B cell (primary cell): ENCODE results near the gene TPP2. TPM values are rescaled to one million over a fixed set of nuclear protein-coding genes. Genes with fewer than 3 reads are reported as not detected.

ENCODE experiments used
- ATAC-seq: fragments of 200-7000 bp; cut with Tn5 transposase; one replicate; pipeline ENCODE4 v1.10.0; 2021; ENCODE audit warnings: low read depth, mild to moderate bottlenecking, moderate number of reproducible peaks, moderate library complexity
- CTCF ChIA-PET: fragments of 350-600 bp; sonication (Branson Sonifier 250); formaldehyde crosslinking; loops from one replicate; lab custom pipeline; 2021; ENCODE audit warnings: antibody characterized with exemption, inconsistent platforms; lab: Charles Lee
- POLR2A ChIA-PET: fragments of 350-600 bp; sonication (Branson Sonifier 250); formaldehyde crosslinking; loops from one replicate; lab custom pipeline; 2021; ENCODE audit warnings: antibody characterized with exemption; lab: Charles Lee
- DNase-seq: peaks from one replicate; pipeline ENCODE4 v3.0.0; 2013
- H2AFZ ChIP-seq: 2 replicates; pipeline ENCODE4 v1.6.1; 2012; ENCODE audit warnings: mild to moderate bottlenecking, low read depth, low read length; ENCODE audit not compliant: insufficient read depth, poor library complexity, severe bottlenecking
- H3K27ac ChIP-seq, 2 donors: 1 replicate in 1 of 2; 2 replicates in 1 of 2; pipeline ENCODE4 v1.5.1; 2012 to 2013; ENCODE audit warnings: low read length in 2 of 2, mild to moderate bottlenecking in 2 of 2, moderate library complexity in 1 of 2
- H3K27me3 ChIP-seq, 4 experiments: fragments of 200-600 bp in 1 of 4; sonication (generic) in 1 of 4; replicated peaks in 1 of 4; 1 replicate in 2 of 4; 2 replicates in 2 of 4; pipeline versions ENCODE4 v1.6.1 to v1.7.0; 2013 to 2016; ENCODE audit warnings: low read length in 3 of 4, mild to moderate bottlenecking in 2 of 4, mixed read lengths in 1 of 4, moderate library complexity in 1 of 4; ENCODE audit not compliant: insufficient read depth in 4 of 4, control insufficient read depth in 3 of 4; ENCODE audit errors: control extremely low read depth in 1 of 4
- H3K36me3 ChIP-seq, 2 experiments: replicated peaks in 1 of 2; 1 replicate in 1 of 2; 2 replicates in 1 of 2; pipeline versions ENCODE4 v1.6.1 to v1.7.1; 2013; ENCODE audit warnings: low read length in 1 of 2; ENCODE audit not compliant: insufficient read depth in 2 of 2, control insufficient read depth in 1 of 2; ENCODE audit errors: control extremely low read depth in 1 of 2, extremely low read depth in 1 of 2
- H3K4me1 ChIP-seq, 2 donors: fragments of 200-600 bp in 1 of 2; sonication (generic) in 1 of 2; 1 replicate in 1 of 2; 2 replicates in 1 of 2; pipeline versions ENCODE4 v1.5.1 to v1.6.1; 2013 to 2017; ENCODE audit warnings: low read length in 2 of 2; ENCODE audit not compliant: control insufficient read depth in 2 of 2, insufficient read depth in 2 of 2
- H3K4me2 ChIP-seq: replicated peaks from 2 replicates; pipeline ENCODE3; 2012; ENCODE audit warnings: mild to moderate bottlenecking, low read depth, low read length; ENCODE audit not compliant: poor library complexity, severe bottlenecking
- H3K4me3 ChIP-seq, 5 experiments: fragments of 200-600 bp in 1 of 5; sonication (generic) in 1 of 5; 1 replicate in 3 of 5; 2 replicates in 2 of 5; pipeline versions ENCODE4 v1.5.1 to v1.7.0; 2011 to 2016; ENCODE audit warnings: low read length in 4 of 5, mild to moderate bottlenecking in 4 of 5, low read depth in 2 of 5, control low read depth in 1 of 5, moderate library complexity in 1 of 5; ENCODE audit not compliant: insufficient read depth in 1 of 5; ENCODE audit errors: control extremely low read depth in 1 of 5, extremely low read depth in 1 of 5
- H3K79me2 ChIP-seq: fragments of 200-600 bp; sonication (generic); one replicate; pipeline ENCODE4 v1.6.0; 2016; ENCODE audit warnings: low read length; ENCODE audit not compliant: control insufficient read depth, insufficient read depth
- H3K9ac ChIP-seq: fragments of 200-600 bp; sonication (generic); 2 replicates; pipeline ENCODE4 v1.6.1; 2017; ENCODE audit warnings: mild to moderate bottlenecking, low read length, moderate library complexity
- H3K9me3 ChIP-seq, 3 donors: one replicate each; pipeline versions ENCODE4 v1.6.1 to v1.7.1; 2013; ENCODE audit warnings: low read length in 2 of 3; ENCODE audit not compliant: control insufficient read depth in 2 of 3, insufficient read depth in 1 of 3; ENCODE audit errors: control extremely low read depth in 1 of 3
- H4K20me1 ChIP-seq: 2 replicates; pipeline ENCODE4 v1.6.0; 2012; ENCODE audit warnings: mild to moderate bottlenecking, low read length; ENCODE audit not compliant: insufficient read depth, control insufficient read depth, poor library complexity, severe bottlenecking
- H3K27ac Mint-ChIP-seq: one replicate; pipeline ENCODE4 v1.8.0; 2021; ENCODE audit warnings: mixed read lengths
- H3K27me3 Mint-ChIP-seq: one replicate; pipeline ENCODE4 v1.8.0; 2021; ENCODE audit warnings: mixed read lengths
- H3K4me1 Mint-ChIP-seq: one replicate; pipeline ENCODE4 v1.8.0; 2021; ENCODE audit warnings: mixed read lengths
- H3K4me3 Mint-ChIP-seq: one replicate; pipeline ENCODE4 v1.8.0; 2021; ENCODE audit warnings: mixed read lengths
- H3K9me3 Mint-ChIP-seq: one replicate; pipeline ENCODE4 v1.8.0; 2022; ENCODE audit warnings: mixed read lengths; ENCODE audit not compliant: insufficient read depth
- CTCF ChIP-seq: fragments of 200-600 bp; IDR thresholded peaks from one replicate; pipeline ENCODE4 v1.8.0; 2022; ENCODE audit warnings: antibody characterized with exemption, mild to moderate bottlenecking
- EZH2 ChIP-seq: IDR thresholded peaks from 2 replicates; pipeline ENCODE4 v1.6.1; 2012; ENCODE audit warnings: borderline replicate concordance, low read depth, mild to moderate bottlenecking, moderate library complexity, low read length; ENCODE audit not compliant: insufficient read depth, poor library complexity, severe bottlenecking
- WGBS: methylation state at CpG from one replicate; pipeline ENCODE4 v1.1.5; 2013; ENCODE audit warnings: missing lambda C conversion rate; ENCODE audit not compliant: insufficient coverage; 5-methylcytosine and 5-hydroxymethylcytosine counted together
- intact Hi-C: fragments of 100-400 bp; cut with micrococcal nuclease; formaldehyde crosslinking; loops from one replicate; pipeline ENCODE4 v1.10.0; 2022
- polyA plus RNA-seq: library from polyadenylated mRNA; depleted of rRNA; stranded (reverse); fragments of >200 nt; gene quantifications from 2 replicates; pipeline ENCODE4 v1.2.3, GENCODE V29; 2012
- total RNA-seq, 2 donors: library from RNA; stranded (reverse); fragments of 120-200 nt in 1 of 2; gene quantifications; 1 replicate in 1 of 2; 2 replicates in 1 of 2; pipeline versions ENCODE4 v1.2.3 to v1.2.4, GENCODE V29; 2013 to 2022

TPP2 gene
- total and polyA plus RNA-seq, 2 donors (not counting 1 experiment from before 2014, with no cell fraction given) = 22.1 to 51.1 TPM

- no peaks in the 10 kb centered on the region for H3K4me1 ChIP-seq
- Mint-ChIP-seq H3K27me3 (peaks cover 34% of the 10 kb centered on the region), H3K4me1 (no peaks in the 10 kb centered on the region), H3K9me3 (no peaks in the 10 kb centered on the region), H3K4me3 (no peak overlapping the region), H3K27ac (no peak overlapping the region)
- no peaks in the 10 kb centered on the region for H3K79me2 ChIP-seq
- no peak overlapping the region for H3K4me2 ChIP-seq
- H3K4me3 ChIP-seq = no peak overlapping the region
- no peaks in the 10 kb centered on the region for H3K36me3 ChIP-seq
- H3K9ac ChIP-seq = no peak overlapping the region
- no peak for ATAC-seq
- ChIA-PET CTCF (interaction anchor here (1.0 to 2.5 kb wide), 3 partner anchors 9 to 1420 kb away, joined by 3 to 9 read pairs (median 3); no protein-coding TSS in a partner anchor), POLR2A (no interaction called here)
- H4K20me1 ChIP-seq = no peaks in the 10 kb centered on the region
- peaks cover 0 to 15% (median 7%) of the 10 kb centered on the region in 4 experiments for H3K27me3 ChIP-seq
- 92% methylated on average over 4 of the region's 4 CpGs for WGBS
- H2AFZ ChIP-seq = no peak overlapping the region
- no peak for DNase-seq
- H3K27ac ChIP-seq = no peak overlapping the region
- peaks cover 0 to 1% (median 0%) of the 10 kb centered on the region in 3 donors for H3K9me3 ChIP-seq
- no peak for TF ChIP-seq EZH2
- no peak for TF ChIP-seq CTCF
- intact Hi-C loops = no loop called here
These were observed 32.2 kb upstream of the TPP2 start for GRCh38 chr13:102564564-102564963.

- TF ChIP-seq CTCF (no peak), EZH2 (no peak)
- Mint-ChIP-seq H3K9me3 (no peaks in the 10 kb centered on the region), H3K4me3 (no peak overlapping the region), H3K27me3 (peaks cover 38% of the 10 kb centered on the region), H3K27ac (no peak overlapping the region), H3K4me1 (no peaks in the 10 kb centered on the region)
- Histone ChIP-seq H3K9ac (no peak overlapping the region), H3K36me3 (no peaks in the 10 kb centered on the region), H3K4me1 (no peaks in the 10 kb centered on the region), H3K79me2 (no peaks in the 10 kb centered on the region), H3K9me3 (peaks cover 0 to 1% (median 0%) of the 10 kb centered on the region in 3 donors), H3K27me3 (peaks cover 0 to 15% (median 9%) of the 10 kb centered on the region in 4 experiments), H3K27ac (no peak overlapping the region), H3K4me3 (no peak overlapping the region), H4K20me1 (no peaks in the 10 kb centered on the region), H3K4me2 (no peak overlapping the region), H2AFZ (no peak overlapping the region)
- ChIA-PET POLR2A (no interaction called here), CTCF (interaction anchor here (1.8 to 2.5 kb wide), 2 partner anchors 11 to 13 kb away, joined by 6 to 9 read pairs; no protein-coding TSS in a partner anchor)
- ATAC-seq (no peak), DNase-seq (no peak)
- intact Hi-C loops = no loop called here
- WGBS = no CpG with 5 or more reads among the region's 1 CpG
These were observed 30.3 kb upstream of the TPP2 start for GRCh38 chr13:102566513-102566912.
